Kasumi-1 (cell line): ENCODE results near the gene MECP2.

ENCODE experiments used
- DNase-seq, 2 experiments: peaks; one replicate each; lab custom pipeline; 2025; lab: John Stamatoyannopoulos, UW

Gene MECP2

DNA sequence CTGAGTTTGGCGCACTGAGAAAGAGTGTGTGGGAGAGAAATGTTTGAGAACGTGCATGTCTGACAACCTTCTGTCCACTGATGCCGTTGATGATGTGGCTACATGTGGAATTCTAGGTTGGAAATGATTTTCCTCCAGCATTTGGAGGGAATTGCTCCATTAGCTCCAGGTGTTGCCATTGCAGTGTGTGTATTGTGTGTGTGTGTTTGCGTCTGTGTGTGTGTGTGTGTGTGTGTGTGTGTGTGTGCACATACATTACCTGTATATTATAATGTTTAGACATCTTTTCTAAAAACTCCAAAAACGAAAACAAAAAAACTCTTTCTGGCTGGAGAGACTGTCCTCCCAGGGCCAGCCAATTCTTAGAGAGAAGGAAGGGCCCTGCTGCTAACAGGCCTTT lies 18.2 kb upstream of the MECP2 start:
- no peak for DNase-seq

- no peak for DNase-seq
Measured at GRCh38 chrX:154115071-154115470, 17.6 kb upstream of the MECP2 start.

DNA sequence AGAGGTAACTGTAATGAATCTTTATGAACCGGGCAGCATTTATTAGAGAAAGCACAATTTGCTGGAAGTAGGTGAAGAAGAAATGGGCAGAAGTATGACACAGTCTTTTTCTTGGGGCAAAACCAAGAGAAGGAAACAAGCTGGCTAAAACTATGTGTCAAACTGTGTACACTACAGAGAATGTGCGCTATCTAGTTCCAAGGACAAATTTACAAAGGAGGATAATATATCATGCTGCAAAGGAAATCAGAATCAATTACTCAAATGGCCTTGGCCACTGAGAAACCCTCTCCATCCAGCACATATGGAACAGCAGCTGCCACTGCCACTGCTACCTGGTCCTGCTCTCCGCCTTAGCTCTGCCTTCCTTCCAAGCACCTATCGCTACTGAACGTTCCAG lies 17.1 kb upstream of the MECP2 start:
- no peak for DNase-seq

DNA sequence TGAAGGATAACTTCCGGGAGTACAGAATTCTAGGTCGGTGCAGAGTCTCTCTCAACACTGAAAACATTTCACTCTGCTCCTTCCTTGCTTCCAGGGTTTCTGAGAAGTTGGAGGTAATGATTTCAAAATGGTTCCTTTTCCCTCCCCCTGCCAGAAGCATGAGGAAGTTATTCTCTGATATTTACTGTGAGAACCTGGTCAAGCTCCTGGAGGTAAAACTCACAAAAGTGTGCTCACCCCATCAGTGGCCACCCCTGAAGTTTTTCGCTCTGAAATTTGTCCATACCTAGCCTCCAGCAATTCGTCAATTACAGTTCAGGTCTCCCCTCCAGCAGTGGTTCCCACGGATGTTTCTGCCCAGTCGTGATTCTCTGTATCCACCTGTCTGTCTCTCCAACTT lies 16.2 kb upstream of the MECP2 start:
- no peak for DNase-seq

- no peak for DNase-seq
Measured at GRCh38 chrX:154098551-154098950, 1.0 kb upstream of the MECP2 start.

GRCh38 chrX:154097003-154097588 lies 421 bp downstream of the MECP2 start:
- DNase-seq = peak; percentile 24 to 27

DNA sequence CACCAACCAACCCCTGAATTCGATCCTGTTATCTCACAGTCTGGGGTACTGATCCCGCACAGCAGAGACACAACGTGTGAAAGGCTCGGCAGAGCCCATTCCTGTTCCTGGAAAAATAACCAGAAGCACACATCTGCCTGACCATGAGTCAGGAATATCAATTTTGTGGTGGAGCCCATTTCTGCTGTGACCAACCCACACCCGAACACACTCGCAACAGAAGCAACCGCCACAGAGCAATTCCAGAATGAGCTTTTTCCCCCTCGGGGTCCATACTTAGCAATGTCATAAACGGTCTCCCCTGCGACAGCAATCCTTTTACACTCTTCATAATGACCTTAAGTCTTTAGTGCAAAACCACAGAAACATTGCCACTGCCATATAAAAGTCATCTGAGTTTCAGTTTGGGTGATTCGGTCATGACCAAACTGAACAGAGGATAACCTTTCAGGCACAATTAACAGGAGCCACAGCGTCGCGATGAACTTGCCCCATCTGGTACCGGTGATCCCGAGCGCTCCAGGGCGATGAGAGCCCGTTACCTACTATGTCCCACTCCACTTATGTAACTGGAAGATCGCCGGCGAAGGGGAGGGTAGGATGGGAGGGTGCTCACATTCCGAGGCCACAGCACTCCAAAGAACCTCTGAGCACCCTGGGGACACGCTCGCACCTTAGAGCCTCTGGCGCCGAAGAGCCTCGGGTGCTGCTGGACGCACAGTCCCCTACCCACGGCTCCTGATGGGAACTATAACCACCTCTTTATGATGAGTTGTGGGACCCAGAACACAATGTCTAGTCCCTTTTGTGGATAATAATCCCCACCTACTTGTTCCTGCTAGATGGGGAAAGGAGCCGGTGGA lies 1.1 kb downstream of the MECP2 start:
- no peak for DNase-seq

GRCh38 chrX:154094833-154095232 lies 2.7 kb downstream of the MECP2 start:
- DNase-seq = no peak

DNA sequence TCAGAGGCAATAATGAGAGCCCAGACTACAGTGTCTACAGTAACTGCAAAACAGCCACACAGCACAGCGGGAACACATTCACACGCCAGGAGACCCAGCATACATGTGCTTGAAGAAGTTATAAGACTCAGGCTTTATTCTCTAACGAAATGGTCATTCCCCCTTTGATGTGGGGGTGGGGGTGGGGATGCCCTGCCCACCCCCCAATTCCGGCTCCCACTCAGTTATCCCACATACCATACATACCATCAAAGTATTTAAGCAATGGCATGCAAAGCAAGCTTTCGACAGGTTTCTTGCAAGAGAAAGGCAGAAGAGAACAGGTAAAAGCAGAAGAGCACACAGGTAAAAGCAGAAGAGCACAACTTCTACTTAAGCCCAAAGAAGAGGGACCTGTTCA lies 3.6 kb downstream of the MECP2 start:
- no peak for DNase-seq

DNA sequence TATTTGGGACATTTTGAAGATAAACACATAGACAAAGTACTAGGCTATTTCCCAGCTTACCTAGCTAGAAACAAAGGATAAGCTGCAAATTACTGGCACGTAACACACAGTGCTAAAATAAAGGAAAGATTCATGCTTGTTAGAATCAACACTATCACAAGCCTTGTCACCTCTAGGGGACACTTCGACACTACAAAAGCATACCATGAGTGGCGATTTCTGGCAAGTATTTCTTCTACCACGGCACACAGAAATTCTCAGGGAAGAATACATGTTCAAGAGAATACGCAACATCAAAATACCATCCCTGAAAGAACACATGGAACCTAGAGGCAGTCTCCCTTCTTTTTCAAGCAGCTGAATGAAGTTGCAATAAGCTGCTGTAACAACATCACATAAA lies 5.1 kb downstream of the MECP2 start:
- DNase-seq = no peak

DNA sequence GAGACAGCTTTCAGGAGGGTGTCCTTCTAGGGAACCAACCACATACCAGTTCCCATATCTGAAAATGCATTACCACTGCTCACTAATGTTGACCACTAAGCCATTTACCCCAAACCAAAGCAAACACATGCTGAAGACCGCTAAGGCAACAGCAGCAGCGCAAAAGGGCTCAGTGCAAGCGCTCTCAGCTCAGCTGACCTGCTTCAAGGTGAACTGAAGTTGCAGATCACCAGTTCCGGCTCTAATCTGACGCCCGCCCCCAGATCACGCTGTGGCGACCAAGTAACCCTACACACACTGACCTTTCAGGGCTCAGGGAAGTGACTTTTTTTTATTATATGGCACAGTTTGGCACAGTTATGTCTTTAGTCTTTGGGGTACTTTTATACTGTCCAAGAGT lies 5.8 kb downstream of the MECP2 start:
- DNase-seq = no peak

DNA sequence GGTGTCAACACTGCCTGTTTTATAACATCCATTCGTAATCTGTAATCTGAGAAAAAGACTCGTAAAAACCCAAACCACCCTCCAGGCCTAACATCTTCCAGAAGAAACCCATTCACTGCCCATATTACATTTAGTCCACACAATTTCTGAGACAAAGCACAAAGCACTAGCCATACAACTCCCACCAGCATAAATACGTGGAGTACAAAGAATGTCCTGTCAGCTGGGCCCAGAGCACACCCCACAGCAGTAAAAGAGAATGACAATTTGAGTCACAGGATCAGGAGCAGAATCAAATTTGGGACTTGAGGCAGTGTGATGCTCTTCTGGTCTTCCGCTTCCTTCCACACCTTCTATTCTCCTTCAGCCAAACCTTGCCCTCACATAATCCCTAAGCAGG lies 6.8 kb downstream of the MECP2 start:
- DNase-seq = no peak

GRCh38 chrX:154084449-154085300 lies 12.8 kb downstream of the MECP2 start:
- DNase-seq = no peak

- no peak for DNase-seq
Measured at GRCh38 chrX:154083126-154083517, 14.4 kb downstream of the MECP2 start.

- no peak for DNase-seq
Measured at GRCh38 chrX:154082396-154083125, 15.0 kb downstream of the MECP2 start.

DNA sequence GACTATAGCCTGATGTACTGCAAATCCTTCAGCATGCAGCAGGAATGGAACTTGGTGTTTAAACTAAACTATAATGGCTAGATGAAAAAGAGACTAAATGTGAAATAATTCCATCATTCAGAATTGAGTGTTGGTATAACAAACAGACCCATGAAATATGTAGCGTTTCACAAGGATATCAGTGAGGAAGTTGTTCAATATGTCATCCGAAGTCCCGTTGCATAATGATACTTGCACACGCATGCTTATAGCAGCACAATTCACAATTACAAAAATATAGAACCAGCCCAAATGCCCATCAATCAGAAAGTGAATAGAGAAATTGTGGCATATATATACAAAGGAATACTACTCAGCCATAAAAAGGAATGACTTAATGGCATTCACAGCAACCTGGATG lies 20.4 kb downstream of the MECP2 start:
- no peak for DNase-seq

DNA sequence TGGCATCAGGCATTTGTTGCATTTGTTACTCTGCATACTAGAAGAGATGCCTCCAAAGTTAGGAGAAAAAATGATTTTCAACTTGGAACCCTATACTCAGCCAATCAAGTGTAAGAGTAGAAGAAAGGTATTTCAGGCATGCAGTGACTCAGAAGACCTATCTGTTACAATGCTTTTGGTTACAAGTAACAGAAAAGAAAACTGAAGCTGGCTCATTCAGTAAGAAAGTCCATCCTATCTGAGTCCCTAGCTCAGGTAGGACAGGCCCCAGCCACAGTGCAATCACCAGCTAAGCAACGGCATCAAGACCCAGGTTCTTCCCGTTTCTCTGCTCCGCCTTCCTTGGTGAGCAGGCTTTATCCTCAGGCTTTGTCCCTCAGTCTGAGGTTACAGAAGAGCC lies 23.3 kb downstream of the MECP2 start:
- no peak for DNase-seq

- no peak for DNase-seq
Measured at GRCh38 chrX:154072192-154072591, 25.3 kb downstream of the MECP2 start.

GRCh38 chrX:154068560-154068959 lies 29.0 kb downstream of the MECP2 start:
- peak in 1 of 2 experiments; percentile 7 for DNase-seq

GRCh38 chrX:154064637-154065435 lies 32.7 kb downstream of the MECP2 start:
- DNase-seq = no peak

GRCh38 chrX:154063234-154063633 lies 34.3 kb downstream of the MECP2 start:
- no peak for DNase-seq
